CD1c-positive myeloid dendritic cell (primary cell): ENCODE results near the gene LRFN4.
A peak's percentile ranks its signal among the peaks of the same experiment; 100 is the strongest.

Experiments
- DNase-seq: peaks from one replicate; pipeline ENCODE4 v3.0.0-alpha.2; 2016; ENCODE audit errors: extremely low spot score

LRFN4 gene

GRCh38 chr11:66858186-66858938 is 1.5 kb downstream of the LRFN4 start:
- DNase-seq: no peak

DNA sequence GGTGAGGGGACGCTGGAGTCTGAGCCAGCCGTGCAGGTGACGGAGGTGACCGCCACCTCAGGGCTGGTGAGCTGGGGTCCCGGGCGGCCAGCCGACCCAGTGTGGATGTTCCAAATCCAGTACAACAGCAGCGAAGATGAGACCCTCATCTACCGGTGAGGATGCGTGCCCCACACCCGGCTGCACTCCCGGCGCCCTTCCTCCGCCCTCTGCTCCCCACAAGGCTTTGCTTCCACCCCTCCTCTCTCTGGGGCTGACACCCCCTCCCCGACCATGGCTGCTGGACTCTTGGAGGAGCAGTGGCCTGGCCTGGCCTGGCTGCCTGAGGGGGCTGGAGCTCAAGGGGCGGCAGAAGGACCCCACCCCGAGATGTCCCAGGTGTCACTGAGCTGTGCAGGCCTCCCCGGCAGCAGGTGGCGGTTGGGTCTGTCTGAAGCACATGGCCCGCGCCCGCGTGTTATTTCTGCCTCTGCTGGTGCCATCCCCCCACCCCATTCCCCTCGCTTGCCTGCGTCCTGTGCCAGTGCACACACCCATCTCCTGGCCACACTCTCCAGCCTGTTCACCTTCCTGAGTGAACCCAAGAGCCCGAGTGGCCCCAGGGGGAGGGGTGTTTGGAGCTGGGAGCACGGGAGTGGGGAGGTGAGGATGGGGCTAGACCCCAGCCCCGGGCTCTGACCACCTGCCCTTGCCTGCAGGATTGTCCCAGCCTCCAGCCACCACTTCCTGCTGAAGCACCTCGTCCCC is 2.2 kb downstream of the LRFN4 start:
- no peak for DNase-seq

DNA sequence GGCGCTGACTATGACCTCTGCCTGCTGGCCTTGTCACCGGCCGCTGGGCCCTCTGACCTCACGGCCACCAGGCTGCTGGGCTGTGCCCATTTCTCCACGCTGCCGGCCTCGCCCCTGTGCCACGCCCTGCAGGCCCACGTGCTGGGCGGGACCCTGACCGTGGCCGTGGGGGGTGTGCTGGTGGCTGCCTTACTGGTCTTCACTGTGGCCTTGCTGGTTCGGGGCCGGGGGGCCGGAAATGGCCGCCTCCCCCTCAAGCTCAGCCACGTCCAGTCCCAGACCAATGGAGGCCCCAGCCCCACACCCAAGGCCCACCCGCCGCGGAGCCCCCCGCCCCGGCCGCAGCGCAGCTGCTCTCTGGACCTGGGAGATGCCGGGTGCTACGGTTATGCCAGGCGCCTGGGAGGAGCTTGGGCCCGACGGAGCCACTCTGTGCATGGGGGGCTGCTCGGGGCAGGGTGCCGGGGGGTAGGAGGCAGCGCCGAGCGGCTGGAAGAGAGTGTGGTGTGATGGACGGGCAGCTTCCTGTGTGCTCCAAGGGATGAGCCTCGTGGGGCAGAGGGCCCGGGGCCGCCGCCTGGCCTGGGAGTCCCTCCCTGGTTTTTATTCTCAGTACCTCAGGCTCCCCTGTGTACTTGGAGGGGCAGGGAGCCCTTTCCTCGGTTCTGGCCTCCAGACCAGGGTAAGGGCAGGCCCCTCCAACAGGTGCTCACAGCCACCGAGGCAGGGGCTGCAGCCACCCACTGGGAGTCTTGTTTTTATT is 3.0 kb downstream of the LRFN4 start:
- no peak for DNase-seq

GRCh38 chr11:66860449-66860831 is 3.6 kb downstream of the LRFN4 start:
- DNase-seq: no peak

GRCh38 chr11:66861038-66861773 is 4.3 kb downstream of the LRFN4 start:
- no peak for DNase-seq

- DNase-seq: no peak
Measured at GRCh38 chr11:66861774-66862558, 5.1 kb downstream of the LRFN4 start.

GRCh38 chr11:66862559-66863037 is 5.7 kb downstream of the LRFN4 start:
- no peak for DNase-seq

DNA sequence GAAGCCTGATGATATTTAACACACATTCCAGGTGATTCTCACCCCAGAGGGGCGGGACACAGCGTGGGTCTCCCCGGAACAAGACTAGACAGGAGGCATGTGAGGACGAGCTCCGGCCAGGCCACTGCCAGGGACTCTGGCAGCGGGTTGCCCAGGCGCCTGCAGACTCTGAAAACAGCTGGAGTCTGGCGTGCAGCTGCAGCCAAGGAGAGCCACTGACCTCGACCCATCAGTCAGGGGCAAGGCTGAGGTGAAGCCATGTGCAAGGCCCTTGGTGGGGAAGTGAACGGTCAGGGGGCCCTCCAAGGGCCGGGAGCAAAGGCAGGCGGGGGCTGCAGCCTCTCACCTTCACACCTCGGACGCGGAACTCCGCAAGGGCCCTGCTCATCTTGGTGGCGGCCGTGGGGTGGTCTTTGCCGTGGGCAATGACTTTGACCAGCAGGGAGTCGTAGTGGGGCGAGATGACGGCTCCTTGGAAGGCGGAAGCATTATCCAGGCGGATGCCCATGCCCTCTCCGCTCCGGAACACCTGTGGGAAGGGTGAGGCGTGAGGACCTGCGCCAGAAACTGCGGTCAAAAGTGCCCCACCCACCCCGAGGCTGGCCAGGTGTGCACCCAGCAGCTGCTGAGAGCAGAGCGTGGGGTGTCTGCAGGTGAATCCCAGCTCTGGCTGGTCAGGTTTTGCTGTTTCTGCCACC is 6.7 kb downstream of the LRFN4 start:
- DNase-seq: no peak

DNA sequence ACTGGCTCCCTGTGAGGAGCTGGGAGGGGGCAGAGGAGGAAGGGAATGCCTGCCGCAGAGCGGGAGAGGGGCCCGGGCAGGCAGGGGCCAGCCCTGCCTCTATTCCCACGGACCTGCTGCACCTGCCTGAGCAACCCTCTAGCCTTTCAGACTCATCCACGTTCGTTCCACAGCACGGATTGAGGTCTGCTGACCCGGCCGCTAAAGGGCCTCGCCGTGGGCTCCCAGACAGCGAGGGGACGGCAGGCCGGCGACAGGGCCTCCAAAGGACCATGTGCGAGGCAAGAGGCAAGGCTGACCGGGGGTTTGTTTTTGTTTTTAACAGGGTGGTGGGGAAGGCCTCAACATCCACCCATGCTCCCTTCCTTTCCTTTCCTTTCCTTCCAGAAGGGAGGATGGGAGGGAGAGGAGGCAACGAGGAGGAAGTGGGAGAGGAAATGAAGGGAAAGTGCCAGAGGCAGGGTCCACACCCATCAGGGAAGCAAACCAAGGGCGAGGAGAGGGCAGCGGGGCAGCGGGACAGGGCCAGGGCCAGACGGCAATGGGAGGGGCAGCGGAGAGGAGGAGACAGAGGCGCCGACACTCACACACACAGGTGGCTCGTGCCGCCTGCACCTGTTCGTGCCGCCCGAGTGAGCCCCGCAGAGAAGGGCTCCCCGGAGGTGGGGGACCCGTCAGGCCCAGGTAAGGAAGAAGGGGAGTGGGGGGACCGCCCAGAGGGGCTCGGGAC is 7.5 kb downstream of the LRFN4 start:
- no peak for DNase-seq

DNA sequence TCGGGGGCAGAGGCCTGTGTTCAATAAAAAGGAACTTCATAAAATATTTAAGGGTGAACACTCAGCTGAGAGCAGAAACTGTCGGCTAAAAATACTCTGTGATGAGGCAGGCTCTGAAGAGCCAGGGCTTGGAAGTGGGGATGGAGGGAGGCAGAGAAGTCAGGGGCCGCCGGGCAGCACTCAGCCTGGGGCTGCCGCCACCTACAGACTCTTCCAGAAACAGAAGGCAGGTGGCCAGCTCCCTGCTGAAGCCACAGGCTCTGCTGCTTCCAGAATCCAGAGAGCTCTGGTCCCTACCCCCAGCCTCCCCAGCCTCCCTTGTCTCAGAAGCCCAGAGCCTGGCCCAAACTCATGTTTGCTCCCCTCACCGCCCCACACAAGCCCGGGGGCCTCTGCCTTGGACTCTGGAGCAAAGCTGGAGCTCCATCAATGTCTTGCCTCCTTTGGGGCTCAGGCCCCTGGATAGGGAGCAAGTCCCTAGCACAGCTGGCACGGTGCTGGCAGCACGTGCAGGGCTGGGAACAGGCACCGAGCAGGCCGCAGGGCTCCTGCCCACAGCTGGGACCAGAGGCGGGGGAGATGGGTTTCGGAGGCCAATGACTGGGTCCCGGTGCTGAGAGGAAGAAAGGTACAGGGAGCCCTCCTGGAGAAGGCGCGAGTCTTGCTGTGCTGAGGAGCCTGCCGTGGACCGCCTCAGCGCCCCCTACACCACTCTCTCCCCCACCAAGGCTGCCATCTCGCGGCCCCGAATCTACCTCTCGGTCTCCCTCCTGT is 8.2 kb downstream of the LRFN4 start:
- DNase-seq: no peak

- DNase-seq: no peak
Measured at GRCh38 chr11:66866007-66866406, 9.1 kb downstream of the LRFN4 start.

- DNase-seq: no peak
Measured at GRCh38 chr11:66866511-66866986, 9.7 kb downstream of the LRFN4 start.

GRCh38 chr11:66867425-66868040 is 10.7 kb downstream of the LRFN4 start:
- DNase-seq: no peak

- no peak for DNase-seq
Measured at GRCh38 chr11:66868082-66868725, 11.3 kb downstream of the LRFN4 start.

GRCh38 chr11:66868726-66869566 is 12.1 kb downstream of the LRFN4 start:
- peak; percentile 74 for DNase-seq

GRCh38 chr11:66869567-66869870 is 12.7 kb downstream of the LRFN4 start:
- DNase-seq: no peak

DNA sequence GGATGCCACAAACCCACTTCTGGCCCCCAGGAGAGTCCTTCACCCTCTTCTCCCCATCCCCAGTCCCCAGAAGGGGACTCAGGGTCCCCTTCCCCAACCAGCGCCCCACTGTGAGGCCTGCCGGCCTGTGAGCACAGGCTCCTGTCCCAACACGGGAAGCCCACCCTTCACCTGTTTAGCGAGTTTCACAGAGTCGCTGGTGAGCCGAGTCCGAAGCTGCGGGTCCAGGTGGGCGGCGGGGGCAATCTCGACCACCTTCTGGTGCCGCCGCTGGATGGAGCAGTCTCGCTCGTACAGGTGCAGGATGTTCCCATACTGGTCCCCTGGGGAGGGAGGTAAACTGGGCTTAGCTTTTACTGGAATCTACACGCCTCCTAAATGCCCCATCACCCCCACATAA is 13.3 kb downstream of the LRFN4 start:
- no peak for DNase-seq
